Measurements from ENCODE around the gene GNAT1. TPM values are rescaled to one million over a fixed set of nuclear protein-coding genes. Genes with fewer than 3 reads are reported as not detected.
"Not testable (repeated sequence)": the region's sequence is repeated elsewhere in the genome, so short reads cannot be mapped to it uniquely, and the experiment has no call there.

Gene GNAT1
- total RNA-seq, 1 donor from 2014 or later, result not detected

DNA sequence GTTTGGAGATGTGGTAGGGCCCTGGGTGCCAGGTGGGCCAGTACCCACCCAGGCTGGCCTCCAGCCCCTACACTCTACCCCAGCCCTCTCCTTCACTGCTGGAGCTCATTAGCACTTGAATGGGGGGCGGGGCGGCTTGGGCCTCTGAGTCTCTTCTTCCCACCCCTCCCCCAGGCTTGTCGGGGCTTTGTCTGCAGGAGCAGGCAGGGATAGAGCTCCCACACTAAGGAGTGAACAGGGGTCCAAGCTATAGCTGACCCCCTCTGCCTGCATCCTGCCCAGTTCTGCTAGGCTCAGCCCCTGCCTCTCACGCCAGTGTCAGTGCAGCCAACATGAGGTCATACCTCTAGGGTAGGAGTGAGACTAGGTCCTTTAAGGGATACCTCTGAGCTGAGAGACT lies 49.8 kb downstream of the GNAT1 start:
- no peak for DNase-seq (ENCODE audit: low spot score)

- no peak for DNase-seq (ENCODE audit: low spot score)
These were observed 50.4 kb downstream of the GNAT1 start for GRCh38 chr3:50241713-50242380.

- DNase-seq (ENCODE audit: low spot score), result no peak
These were observed 51.0 kb downstream of the GNAT1 start for GRCh38 chr3:50242381-50242770.

- DNase-seq (ENCODE audit: low spot score), result no peak
These were observed 51.6 kb downstream of the GNAT1 start for GRCh38 chr3:50242851-50243542.

GRCh38 chr3:50243543-50243895 lies 52.1 kb downstream of the GNAT1 start:
- no peak for DNase-seq (ENCODE audit: low spot score)

DNA sequence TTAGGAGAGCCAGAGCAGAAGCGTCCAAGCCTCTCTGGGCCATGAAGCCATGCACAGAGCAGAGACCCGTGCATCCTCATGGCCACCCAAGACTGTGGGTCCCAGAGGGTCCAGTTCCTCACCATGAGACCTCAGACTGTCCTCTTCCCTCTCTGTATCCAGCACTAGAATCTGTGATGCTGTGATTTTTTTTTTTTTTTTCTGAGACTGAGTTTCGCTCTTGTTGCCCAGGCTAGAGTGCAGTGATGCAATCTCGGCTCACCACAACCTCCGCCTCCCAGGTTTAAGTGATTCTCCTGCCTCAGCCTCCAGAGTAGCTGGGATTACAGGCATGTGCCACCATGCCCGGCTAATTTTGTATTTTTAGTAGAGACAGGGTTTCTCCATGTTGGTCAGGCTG lies 53.4 kb downstream of the GNAT1 start:
- DNase-seq (ENCODE audit: low spot score), result not testable (repeated sequence)

DNA sequence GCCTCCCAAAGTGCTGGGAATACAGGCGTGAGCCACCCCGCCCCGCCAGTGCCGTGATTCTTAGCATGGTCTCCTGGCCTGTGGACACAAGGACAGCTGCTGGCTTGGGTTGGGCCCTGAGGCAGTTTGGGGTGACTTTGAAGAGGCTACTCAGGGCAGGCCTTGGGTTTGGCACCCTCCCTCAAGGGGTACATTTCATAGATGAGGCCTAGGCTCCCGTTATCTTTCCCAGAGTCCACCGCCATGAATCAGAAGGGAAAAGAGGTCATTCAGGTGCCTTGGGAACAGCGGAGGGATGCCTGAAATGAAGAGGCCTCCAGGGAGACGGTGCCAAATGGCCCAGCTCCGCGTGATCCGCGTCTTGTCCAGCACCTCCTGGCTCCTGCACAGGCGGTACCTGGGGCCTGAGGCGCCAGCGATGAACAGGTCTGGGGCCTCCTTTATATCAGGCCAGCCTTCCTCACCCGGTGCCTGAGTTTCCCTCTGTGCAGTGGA lies 53.9 kb downstream of the GNAT1 start:
- no peak for DNase-seq (ENCODE audit: low spot score)

GRCh38 chr3:50245831-50246516 lies 54.6 kb downstream of the GNAT1 start:
- DNase-seq (ENCODE audit: low spot score), result peak; percentile 88

DNA sequence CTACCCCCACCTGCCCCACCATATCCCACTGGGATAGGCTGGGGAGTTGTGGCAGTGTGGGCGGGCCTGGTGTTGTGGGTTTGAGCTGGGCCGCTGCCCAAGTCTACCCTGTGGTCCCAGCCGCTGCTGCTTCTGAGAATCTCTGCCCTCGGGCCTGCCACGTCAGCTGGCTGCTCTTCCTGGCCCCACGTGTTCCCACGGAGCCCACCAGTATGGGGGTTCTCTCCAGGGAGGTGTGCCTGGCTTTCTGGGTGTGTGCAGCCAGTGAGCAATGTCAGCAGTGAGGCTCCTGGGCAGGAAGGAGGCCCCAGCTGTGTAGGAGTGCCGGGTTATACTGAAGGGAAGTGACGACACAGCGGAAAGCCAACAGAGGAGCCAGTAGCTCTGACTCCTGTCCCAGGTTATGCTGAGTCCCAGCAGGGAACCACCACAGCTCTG lies 55.1 kb downstream of the GNAT1 start:
- DNase-seq (ENCODE audit: low spot score), result no peak

Other genes with a start within 250 kb of the GNAT1 start
- 132 TPM for gene RBM5, start 102.7 kb upstream of the GNAT1 start, total RNA-seq
- 34.1 TPM for gene SEMA3F, start 36.3 kb upstream of the GNAT1 start, total RNA-seq
- gene SLC38A3, start 13.7 kb downstream of the GNAT1 start, total RNA-seq, result 2.2 TPM
- 261 TPM for gene GNAI2, start 44.6 kb downstream of the GNAT1 start, total RNA-seq
- 87.0 TPM for gene SEMA3B, start 77.5 kb downstream of the GNAT1 start, total RNA-seq
- 0.95 TPM for gene LSMEM2, start 87.5 kb downstream of the GNAT1 start, total RNA-seq
- gene IFRD2, start 100.8 kb downstream of the GNAT1 start, total RNA-seq, result 74.8 TPM
- gene HYAL3, start 107.8 kb downstream of the GNAT1 start, total RNA-seq, result 7.8 TPM
- gene NAA80, start 107.8 kb downstream of the GNAT1 start, total RNA-seq, result 12.7 TPM
- 82.4 TPM for gene HYAL1, start 112.0 kb downstream of the GNAT1 start, total RNA-seq
- 84.6 TPM for gene HYAL2, start 131.1 kb downstream of the GNAT1 start, total RNA-seq
- gene TUSC2, start 136.6 kb downstream of the GNAT1 start, total RNA-seq, result 42.5 TPM
- gene RASSF1, start 149.2 kb downstream of the GNAT1 start, total RNA-seq, result 27.5 TPM
- 2.2 TPM for gene ZMYND10, start 154.1 kb downstream of the GNAT1 start, total RNA-seq
- 26.7 TPM for gene NPRL2, start 159.2 kb downstream of the GNAT1 start, total RNA-seq
- gene CYB561D2, start 159.3 kb downstream of the GNAT1 start, total RNA-seq, result 35.4 TPM
- gene TMEM115, start 167.9 kb downstream of the GNAT1 start, total RNA-seq, result 57.5 TPM